Measurements from ENCODE around the gene COG7. TPM values are rescaled to one million over a fixed set of nuclear protein-coding genes. Genes with fewer than 3 reads are reported as not detected.

Gene COG7
- total RNA-seq, 1 experiment from 2014 or later, result 22.1 TPM

DNA sequence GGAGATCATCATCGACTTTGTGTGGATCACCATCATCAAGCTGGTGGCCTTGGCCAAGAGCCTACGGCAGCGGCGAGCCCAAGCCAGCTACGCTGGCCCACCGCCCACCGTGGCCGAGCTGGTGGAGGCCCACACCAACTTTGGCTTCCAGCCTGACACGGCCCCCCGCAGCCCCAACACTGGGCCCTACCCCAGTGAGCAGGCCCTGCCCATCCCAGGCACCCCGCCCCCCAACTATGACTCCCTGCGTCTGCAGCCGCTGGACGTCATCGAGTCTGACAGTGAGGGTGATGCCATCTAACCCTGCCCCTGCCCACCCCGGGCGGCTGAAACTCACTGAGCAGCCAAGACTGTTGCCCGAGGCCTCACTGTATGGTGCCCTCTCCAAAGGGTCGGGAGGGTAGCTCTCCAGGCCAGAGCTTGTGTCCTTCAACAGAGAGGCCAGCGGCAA is 72.5 kb downstream of the COG7 start:
- Histone ChIP-seq H3K27ac (ENCODE audit: low read depth, low read length) (no peak overlapping the region), H3K4me1 (ENCODE audit: control insufficient read depth in 1 of 2, insufficient read depth in 2 of 2, low read length in 2 of 2) (no peaks in the 10 kb centered on the region), H3K36me3 (ENCODE audit: control insufficient read depth in 1 of 2, insufficient read depth in 2 of 2, low read length in 2 of 2) (no peaks in the 10 kb centered on the region), H4K20me1 (ENCODE audit: insufficient read depth) (no peaks in the 10 kb centered on the region), H3K4me3 (replicated peaks in 1 of 2; ENCODE audit: low read depth in 1 of 2, low read length in 2 of 2) (no peak overlapping the region), H3K9ac (ENCODE audit: low read length) (no peak overlapping the region), H2AFZ (ENCODE audit: low read depth, low read length, poor library complexity, severe bottlenecking) (no peak overlapping the region), H3K9me3 (ENCODE audit: control insufficient read depth in 1 of 2, insufficient read depth in 1 of 2, low read depth in 1 of 2, low read length in 2 of 2) (no peaks in the 10 kb centered on the region), H3K79me2 (ENCODE audit: insufficient read depth, low read length) (no peaks in the 10 kb centered on the region), H3K27me3 (ENCODE audit: insufficient read depth, low read length) (no peaks in the 10 kb centered on the region), H3K9me2 (ENCODE audit: insufficient read depth) (no peaks in the 10 kb centered on the region), H3K4me2 (ENCODE audit: low read length) (no peak overlapping the region)
- TF ChIP-seq, protein P1, sequence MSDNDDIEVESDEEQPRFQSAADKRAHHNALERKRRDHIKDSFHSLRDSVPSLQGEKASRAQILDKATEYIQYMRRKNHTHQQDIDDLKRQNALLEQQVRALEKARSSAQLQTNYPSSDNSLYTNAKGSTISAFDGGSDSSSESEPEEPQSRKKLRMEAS (IDR thresholded peaks at IDR 0.05), result no peak
- no peak for TF ChIP-seq CBX3 (IDR thresholded peaks at IDR 0.05; ENCODE audit: low read depth)
- TF ChIP-seq SRF (IDR thresholded peaks at IDR 0.05; ENCODE audit: low read depth), result no peak
- TF ChIP-seq, protein P2, sequence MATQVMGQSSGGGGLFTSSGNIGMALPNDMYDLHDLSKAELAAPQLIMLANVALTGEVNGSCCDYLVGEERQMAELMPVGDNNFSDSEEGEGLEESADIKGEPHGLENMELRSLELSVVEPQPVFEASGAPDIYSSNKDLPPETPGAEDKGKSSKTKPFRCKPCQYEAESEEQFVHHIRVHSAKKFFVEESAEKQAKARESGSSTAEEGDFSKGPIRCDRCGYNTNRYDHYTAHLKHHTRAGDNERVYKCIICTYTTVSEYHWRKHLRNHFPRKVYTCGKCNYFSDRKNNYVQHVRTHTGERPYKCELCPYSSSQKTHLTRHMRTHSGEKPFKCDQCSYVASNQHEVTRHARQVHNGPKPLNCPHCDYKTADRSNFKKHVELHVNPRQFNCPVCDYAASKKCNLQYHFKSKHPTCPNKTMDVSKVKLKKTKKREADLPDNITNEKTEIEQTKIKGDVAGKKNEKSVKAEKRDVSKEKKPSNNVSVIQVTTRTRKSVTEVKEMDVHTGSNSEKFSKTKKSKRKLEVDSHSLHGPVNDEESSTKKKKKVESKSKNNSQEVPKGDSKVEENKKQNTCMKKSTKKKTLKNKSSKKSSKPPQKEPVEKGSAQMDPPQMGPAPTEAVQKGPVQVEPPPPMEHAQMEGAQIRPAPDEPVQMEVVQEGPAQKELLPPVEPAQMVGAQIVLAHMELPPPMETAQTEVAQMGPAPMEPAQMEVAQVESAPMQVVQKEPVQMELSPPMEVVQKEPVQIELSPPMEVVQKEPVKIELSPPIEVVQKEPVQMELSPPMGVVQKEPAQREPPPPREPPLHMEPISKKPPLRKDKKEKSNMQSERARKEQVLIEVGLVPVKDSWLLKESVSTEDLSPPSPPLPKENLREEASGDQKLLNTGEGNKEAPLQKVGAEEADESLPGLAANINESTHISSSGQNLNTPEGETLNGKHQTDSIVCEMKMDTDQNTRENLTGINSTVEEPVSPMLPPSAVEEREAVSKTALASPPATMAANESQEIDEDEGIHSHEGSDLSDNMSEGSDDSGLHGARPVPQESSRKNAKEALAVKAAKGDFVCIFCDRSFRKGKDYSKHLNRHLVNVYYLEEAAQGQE (IDR thresholded peaks at IDR 0.05; ENCODE audit: low read depth), result no peak
- TF ChIP-seq, protein P3, sequence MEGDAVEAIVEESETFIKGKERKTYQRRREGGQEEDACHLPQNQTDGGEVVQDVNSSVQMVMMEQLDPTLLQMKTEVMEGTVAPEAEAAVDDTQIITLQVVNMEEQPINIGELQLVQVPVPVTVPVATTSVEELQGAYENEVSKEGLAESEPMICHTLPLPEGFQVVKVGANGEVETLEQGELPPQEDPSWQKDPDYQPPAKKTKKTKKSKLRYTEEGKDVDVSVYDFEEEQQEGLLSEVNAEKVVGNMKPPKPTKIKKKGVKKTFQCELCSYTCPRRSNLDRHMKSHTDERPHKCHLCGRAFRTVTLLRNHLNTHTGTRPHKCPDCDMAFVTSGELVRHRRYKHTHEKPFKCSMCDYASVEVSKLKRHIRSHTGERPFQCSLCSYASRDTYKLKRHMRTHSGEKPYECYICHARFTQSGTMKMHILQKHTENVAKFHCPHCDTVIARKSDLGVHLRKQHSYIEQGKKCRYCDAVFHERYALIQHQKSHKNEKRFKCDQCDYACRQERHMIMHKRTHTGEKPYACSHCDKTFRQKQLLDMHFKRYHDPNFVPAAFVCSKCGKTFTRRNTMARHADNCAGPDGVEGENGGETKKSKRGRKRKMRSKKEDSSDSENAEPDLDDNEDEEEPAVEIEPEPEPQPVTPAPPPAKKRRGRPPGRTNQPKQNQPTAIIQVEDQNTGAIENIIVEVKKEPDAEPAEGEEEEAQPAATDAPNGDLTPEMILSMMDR (IDR thresholded peaks at IDR 0.05 in 2 of 3, conservative IDR thresholded peaks at IDR 0.05 in 1 of 3; ENCODE audit: borderline replicate concordance in 1 of 3, insufficient read depth in 1 of 3, low read depth in 2 of 3, low read length in 2 of 3), result no peak
- TF ChIP-seq ZNF274 (IDR thresholded peaks at IDR 0.05; ENCODE audit: low read depth, low read length), result no peak
- no peak for TF ChIP-seq SP1 (IDR thresholded peaks at IDR 0.05; ENCODE audit: low read depth)
- no peak for TF ChIP-seq SIN3A (IDR thresholded peaks at IDR 0.05; ENCODE audit: low read depth)
- TF ChIP-seq EGR1 (IDR thresholded peaks at IDR 0.05; ENCODE audit: low read depth), result no peak
- no TSS peak for BruUV-seq (replicated peaks)
- ChIA-PET RAD21 (ENCODE audit: low non-redundant PET in 1 of 2, low total read pairs in 2 of 2, uncharacterized antibody in 2 of 2, unreplicated experiment in 2 of 2) (no interaction called here), CTCF (no interaction called here), POLR2A (no interaction called here)
- no peak for DNase-seq (ENCODE audit: low read depth, low spot score)
- no peak for ATAC-seq
- intact Hi-C loops (cut with micrococcal nuclease), result no loop called here

Measured in HCT116 (cell line).